T1000 (cell line): Measurements from ENCODE around the gene EFHC1.
A peak's percentile ranks its signal among the peaks of the same experiment; 100 is the strongest.

Source experiments
- DNase-seq: peaks from one replicate; lab custom pipeline; 2025; ENCODE audit warnings: mixed read lengths; lab: John Stamatoyannopoulos, UW

EFHC1 gene

DNA sequence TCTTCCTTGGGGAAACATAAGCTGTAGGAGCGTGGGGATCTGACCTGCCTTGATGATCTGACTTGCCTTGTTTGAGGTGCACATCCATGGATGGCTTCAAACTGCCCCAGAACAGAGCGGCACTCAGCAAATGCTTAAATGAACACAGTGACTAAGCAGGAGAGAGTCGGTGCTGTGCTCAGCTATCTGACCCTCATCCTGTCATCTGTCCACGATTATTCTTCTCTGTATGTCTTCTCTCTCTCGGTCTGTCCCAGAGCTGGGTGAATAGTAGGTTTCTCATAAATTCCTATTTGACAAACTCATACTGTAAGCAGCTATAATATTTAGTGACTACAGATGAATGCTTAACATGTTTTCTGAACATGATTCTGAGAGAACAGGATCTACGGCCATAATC, 119.5 kb downstream of the EFHC1 start:
- no peak for DNase-seq

DNA sequence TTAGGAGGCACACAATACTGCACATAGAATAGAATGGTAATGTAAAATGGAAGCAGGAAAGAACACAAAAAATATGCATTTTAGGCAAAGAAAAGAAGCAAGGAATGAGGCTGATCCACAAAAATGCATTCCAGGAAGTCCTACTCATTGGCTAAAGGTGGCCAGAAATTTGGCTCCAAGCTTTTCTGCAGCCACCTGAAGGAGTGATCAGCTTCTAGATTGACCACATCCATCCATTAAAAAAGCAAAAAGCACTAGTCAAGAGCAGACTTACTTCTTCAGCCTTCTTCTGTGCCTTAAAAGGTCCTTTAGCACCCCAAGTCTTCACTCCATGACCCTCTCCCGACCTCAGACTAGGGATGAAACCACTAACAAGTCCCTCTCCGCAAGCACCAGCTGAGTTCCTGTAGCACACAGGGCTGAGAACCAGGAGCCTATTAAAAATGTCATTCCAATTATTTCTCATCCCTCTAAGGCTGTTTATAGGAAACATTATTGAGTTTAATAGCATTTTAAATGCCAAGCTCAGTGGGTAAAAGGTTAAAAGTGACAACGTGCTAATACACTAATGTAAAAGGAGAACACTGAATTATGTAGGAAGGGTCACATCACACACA, 120.3 kb downstream of the EFHC1 start:
- DNase-seq = no peak

DNA sequence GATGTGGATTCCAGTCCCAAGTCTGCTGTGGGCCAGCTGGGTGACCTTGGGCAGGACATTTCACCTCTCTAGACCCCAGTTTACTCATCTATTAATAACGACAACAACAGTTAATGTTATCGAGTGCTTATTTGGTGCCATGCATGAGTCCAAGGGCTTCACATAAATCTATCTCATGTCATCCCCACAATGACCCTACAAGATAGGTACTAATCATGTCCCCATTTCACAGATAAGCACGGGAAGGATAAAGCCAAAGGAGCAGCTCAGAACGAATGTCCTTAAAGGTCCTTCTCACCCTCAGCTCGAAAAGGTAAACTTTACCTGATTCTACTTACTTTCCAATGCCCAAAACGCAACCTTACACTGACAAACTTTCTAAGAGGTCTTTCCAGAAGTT, 121.0 kb downstream of the EFHC1 start:
- DNase-seq = no peak

DNA sequence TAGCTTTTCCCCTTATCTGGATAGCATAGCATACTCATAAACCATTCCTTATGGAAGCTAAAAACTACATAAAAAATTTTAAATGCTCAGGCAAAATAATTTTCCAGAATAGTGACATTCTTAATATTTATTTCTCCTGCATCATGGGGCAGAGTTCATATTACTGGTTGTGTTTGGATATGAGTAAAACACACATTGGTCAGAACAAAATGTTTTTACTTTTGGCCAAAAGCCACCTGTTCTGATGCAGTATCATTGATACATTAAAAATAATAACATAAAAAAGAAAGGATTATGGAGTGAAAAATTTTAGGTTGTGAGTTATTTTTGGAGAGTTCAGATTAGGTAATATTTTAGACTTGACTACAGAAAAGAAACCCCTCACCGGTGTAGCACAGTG, 123.1 kb downstream of the EFHC1 start:
- no peak for DNase-seq

DNA sequence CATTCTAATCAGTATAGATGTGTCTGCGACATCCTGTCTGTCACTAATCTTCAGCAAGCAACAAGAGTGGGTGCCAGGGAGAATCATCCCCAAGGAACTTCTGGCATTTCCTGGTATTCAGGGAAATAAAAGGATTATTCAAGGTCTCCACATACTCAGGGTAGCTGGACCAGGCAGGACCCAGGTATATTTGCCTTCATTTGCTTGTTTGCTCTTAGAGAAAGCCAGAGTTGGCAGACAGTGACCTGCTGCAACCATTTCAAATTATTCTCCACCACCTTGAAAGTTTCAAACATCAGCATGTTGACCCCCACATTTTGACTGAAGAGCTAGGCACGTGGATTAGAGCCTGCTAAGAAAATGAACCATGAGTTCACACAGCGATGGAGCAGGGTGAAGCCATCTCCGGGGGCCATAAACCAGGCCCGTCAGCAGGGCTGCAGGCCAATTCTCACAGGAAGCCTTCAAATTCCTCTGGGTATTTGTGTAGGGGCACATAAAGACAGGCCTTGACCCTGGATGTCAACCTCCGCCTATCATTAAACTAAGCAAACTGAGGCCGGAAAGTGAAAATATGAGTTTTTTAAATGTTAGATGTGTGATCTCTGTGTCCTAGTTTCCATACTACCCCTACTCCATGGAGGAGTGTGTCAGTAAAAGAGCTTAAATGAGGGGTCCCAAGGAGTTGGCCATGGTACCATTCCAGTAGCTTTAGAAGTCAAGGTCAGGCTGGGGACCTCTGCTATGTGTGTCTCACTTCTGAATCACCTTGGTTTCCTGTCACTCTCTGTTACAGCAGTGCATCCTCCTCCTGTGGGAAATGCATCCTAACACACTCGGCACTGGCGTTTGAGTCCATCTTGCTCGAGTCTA, 123.8 kb downstream of the EFHC1 start:
- no peak for DNase-seq

DNA sequence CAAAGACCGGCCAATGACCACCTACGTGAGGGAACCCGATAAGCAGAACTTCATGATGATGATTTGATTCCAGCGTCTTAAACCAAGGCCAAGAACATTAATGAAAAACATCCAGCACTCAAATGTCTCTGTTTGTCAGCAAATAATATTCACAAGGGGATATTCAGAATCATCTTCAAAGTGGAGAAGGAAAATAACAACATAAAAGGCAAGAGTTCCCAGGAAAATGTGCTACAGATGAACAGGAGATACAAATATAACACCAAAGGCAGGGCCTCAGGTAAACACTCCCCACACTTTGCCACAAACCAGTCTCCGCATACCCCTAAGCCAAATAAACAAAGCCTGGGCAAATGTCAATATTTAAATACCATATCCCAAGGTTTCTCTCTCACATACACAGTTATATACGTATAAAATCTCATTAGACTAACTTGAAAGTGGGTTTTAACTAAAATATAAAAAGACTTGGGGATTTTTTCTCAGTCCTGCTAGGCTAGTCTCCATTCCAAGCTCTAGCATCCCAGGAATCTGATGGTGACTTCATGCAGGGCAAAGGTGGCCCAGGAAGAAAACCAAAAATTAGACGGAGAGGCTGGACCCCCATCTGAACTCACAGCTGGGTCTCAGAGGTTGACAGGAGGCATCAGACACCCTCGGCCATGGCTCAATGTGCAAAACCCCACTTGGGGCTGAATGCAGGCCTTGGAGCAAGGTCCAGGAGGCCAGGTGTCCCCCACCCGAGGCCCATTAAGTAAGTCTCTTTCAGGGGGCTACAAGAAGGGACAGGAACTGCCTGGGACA, 124.7 kb downstream of the EFHC1 start:
- DNase-seq = no peak

DNA sequence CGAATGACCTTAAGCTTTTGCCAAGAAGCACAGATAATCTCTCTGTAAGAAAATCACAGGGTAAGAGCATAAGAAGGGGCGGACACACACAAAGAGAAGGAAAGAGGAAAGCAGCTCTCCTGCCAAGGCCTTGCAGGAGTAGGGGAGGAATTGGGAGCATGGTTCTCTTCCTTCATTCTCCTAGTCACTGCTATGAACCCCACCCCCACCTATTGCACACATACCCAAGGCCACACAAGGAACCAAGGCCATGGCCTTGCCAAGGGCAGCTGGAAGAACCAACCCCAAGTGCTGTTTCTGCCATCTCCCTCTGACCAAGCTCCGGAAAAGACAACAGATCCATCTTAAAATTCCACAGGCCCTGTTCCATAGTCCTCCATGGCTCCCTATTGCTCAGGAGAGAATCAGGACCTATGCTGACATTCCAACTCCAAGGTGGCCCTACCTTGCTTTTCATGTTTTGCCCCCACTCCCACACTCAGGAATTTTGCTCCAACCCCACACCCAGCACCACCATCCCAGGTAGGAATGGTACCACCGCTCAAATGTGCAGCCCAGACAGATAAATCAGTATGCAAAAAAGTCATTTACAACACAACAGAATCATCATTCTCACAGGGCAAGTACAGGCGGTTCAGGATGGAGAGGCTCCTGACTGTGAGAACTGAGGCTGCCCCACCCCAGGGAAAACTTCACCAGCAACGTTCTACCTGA, 125.4 kb downstream of the EFHC1 start:
- no peak for DNase-seq

DNA sequence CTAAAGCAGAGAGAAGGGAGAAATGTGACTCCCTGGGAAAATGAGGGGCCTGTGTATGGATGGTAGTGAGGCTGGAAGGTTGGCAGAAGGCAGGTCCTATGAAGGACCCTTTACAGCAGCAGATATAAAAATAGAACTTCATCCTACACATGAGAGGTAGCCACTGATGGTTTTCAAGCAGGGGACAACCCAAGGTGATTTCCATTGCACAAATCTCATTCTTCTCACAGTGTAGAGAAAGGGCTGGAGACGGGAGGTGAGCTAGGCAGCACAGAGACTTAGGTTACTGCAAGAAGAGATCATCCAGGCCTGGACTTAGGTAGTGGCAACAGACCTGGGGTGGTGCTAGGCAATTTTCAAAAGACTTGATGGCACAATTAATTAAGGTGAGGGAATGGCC, 126.0 kb downstream of the EFHC1 start:
- no peak for DNase-seq

DNA sequence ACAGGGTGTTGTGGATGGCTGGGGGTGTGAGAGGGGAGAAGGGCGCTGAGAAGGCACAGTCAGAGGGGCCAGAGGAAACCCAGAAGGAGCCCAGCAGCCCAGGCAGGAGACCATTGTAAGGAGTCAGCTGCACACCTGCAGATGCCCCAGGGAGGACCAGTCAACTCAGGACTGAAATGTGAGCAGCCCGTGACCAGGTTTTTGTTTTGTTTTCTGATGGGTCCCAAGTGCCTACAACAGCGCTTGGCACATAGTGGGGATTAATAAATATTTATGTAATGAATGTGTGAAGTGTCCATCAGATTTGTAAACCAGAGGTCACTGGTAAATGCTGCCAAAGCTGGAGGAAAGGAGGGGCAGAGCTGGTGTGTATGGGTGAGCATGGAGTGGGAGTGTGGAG, 126.5 kb downstream of the EFHC1 start:
- DNase-seq = no peak

DNA sequence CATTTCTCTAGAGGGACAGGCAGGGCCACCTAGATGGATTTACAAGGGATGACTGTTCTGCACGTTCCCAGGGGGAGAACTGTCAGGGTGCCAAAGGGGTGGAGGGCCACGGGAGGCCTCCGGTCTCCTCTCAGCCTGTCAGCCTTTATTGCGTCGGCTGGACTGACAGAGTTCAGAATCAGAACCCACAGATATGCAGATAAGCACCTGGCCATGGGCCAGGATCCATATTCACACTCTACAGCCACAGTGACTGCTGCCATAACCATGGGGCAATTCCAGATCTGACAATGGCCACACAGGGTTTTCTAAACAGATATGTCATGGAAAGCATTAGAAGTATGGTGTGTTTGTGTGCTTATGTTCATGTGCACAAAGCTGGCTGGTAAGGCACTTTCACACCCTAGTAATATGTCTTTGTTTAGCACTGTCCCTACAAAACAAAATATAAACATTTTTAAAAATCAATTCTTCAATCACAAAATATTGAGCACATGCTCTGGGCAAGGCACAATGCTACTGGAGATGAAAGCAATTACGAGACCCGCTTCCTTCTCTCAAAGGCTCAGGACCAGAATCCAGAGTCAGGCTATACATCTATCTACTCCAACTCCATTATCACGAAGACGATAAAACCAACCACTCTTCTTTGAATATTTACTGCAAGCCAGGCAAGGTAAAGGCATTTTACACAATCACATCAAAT, 127.7 kb downstream of the EFHC1 start:
- DNase-seq = peak; percentile 44

DNA sequence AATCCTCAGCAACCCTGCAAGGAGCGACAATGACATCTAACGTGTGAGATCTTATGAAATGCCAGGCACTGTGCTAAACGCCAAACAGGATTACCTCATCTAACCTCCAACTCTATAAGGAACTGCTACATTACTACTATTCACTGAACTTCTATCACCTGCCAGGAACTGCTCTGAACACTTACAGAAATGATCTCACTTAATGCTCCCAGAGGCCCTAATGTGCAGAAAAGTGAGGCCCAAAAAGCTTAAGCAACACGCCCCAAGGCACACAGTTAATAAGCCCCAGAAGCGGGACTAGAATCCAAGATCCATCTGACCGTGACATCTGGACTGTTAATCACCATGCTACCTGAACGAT, 128.2 kb downstream of the EFHC1 start:
- no peak for DNase-seq

DNA sequence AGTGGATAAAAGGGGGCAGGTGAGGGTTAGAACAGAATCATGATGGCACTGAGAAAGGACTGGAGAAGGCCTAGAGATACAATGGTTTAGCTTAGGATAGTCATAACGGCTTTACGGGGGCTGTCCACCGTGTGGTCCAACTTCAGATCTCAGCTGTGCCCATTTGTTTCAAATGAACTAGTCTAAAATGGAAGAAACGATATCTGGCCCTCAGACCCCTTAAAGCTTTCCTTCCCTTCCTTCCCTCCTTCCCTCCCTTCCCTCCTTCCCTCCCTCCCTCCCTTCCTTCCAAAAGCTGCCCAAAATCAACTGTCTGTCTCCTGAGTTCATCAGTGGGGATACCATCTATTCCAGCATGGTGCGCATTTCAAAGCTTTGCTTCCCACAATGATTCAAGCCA, 128.9 kb downstream of the EFHC1 start:
- DNase-seq = no peak

DNA sequence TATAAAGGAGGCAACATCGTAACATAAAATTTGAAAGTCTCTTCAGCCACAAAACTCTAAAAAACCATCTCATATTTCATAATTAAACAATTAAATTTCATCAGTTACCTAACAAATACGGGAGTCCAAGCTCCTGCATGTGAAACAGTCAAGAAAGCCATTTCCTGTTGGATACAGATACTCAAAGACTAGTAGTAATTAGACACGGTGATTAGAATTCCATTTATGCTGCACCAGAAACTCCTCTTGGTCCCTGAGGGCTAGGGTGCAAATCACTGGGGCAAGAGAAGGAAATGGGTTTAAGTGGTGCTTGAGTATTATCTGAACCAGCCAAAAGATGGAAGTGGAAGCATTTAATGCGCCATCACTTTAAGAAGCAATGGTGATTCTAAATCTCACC, 129.3 kb downstream of the EFHC1 start:
- no peak for DNase-seq

DNA sequence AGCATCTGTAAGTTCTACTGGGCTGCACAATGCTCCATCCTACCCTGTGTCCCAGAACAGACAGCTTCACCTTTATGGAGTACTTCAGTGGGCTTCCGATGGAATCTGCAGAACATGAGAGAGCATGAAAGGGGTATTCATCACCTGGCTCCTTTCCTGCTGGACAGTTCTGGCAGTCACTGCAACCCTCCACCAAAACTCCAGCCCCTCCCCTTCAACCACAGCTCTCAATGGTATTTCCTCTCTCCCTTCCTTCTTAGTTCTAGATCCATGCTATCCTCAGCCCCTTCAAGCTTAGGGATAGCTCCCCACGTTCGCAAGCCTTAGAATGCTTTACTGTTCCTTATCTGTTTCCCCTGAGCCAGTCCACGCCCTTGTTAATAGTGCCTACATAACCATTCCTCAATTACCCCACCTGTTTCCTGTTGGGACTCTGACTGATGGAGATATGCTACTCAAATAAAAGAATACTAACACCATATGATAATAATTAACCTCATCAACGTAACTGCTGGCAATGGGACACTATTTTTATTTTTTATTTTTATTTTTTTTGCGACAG, 130.0 kb downstream of the EFHC1 start:
- DNase-seq = no peak

DNA sequence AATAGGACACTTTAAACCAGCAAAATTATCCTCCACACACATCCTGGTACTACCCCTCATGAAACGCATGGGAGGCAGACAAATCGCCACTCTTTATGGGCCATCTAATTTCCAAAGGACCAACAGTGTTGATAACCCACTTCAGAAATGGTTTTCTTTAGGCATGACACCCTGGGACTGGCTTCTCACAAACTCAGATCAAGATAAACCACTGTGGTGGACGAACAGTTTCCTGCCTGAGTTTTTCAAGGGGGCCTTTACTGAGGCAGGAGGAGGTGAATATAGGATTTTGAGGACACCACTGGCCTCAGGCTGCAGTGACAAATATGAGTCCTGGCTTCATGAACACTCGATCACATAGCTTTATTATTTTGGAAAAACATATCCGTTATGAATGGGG, 130.7 kb downstream of the EFHC1 start:
- no peak for DNase-seq

DNA sequence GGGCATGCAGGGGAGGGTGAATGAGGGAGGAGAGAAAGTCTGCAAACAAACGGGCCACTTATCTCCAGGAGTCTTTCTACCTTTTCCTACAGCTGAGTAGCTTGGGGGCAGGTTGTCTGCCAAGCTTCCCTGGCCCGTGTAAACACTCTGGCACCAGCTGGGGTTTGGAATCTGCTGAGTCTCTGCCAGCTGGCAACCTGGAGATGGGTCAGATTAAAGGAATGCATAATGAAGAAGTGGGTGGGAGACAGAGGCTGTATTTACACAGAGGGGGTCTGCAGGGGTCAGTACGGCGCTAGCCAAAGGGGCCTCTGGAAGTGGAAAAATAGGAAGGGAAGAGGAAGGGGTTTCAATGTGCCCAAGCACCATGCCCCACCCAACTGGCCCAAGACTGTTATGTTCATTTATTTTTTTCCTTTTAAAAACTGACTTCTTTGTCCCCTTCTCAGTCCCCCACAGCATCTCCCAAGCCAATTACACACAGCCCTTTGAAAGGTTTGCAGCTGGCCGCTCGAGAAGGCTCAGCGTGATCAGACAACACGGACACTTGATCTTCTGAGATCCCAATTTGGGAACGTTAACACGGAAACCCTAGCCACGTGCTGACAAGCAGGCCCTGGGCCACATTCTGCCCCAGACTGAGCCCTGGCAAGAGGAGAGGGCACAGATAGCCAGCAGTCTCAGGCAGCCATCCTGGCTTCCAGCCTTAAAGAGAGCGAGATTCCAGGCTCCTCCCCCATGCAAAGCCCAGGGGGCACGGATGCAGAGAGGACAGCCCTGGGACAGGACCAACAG, 131.5 kb downstream of the EFHC1 start:
- DNase-seq = peak; percentile 71

DNA sequence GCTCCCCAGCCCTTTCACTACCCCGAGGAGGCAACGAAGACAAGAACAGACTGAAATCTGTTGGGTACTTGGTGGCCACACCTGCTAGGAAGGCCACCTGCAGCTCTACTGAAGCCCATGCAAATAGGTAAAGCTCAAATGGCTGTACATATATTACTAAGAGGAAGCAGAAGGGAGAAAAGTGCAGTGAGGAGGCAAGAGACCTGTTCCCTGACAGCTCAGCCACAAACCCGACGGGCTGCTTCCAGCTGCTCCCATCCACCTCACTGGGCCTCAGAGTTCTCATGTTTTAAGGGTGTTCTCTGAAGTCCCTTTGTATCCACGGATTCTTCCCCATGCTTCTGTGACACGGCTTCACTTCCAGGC, 132.1 kb downstream of the EFHC1 start:
- no peak for DNase-seq

DNA sequence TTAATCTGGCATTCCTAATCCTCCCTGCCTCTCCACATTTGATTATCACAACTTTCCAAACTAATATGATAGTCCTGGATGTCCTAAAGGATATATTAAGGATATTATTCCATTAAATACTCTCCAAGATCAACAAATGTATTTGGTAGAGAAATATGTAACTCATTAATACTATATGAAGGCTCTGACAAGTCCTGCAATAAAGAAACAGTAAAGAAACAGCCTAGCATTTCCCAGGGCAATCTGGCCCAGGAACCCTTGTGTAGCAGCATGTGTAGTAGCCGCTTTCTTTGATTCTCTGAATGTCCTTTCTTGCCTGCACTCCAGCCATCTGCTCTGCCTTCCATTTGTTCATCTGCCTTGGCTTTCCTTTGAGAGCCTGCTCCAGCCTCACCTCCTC, 133.0 kb downstream of the EFHC1 start:
- no peak for DNase-seq

DNA sequence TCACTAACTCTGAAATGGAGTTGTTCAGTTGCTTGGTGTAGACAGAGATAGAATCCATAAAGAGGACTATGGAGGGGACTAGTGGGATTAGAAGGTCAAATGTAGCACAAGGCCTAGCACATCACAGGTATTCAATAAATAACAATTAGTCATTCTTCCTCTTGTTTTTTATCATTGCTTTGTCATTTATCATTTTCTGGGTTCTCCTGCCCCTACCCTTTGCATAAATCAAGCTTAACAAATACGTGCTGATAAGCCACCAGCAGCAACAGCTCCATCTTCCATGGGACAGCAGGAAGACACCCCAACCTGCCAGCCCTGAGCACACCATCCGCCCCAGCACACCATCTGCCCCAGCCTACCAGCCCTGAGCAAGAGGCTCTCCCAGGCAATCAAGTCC, 133.6 kb downstream of the EFHC1 start:
- DNase-seq = no peak

DNA sequence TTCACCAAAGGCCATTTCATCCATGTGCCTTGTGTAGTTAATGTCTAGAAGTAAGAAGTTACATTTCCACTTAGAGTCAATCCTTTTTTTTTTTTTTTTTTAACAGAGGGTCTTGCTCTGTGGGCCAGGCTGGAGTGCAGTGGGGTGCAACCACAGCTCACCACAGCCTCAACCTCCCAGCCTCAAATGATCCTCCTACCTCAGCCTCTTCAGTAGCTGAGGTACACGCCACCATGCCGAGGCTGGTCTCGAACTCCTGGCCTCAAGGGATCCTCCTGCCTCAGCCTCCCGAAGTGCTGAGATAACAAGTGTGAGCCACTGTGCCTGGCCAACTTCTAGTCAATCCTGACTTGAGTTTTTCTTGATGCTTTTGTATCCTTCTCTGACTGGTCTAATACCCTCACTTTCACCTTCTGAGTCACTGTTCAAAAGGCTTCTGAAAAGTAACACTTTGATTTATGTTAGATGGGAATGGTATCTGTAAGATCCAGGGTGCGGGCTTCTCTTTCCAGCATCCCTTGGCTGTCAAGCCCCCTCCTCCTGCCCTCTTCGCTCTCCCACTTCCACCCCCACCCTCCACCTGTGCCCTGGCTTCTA, 134.6 kb downstream of the EFHC1 start:
- no peak for DNase-seq
